GM18517 (cell line): Measurements from ENCODE around the gene TBC1D22A.

ENCODE experiments used
- ATAC-seq: cut with Tn5 transposase; IDR thresholded peaks from one replicate; pipeline ENCODE4 v1.9.1; 2021; ENCODE audit warnings: mild to moderate bottlenecking, moderate library complexity; ENCODE audit not compliant: unreplicated experiment

TBC1D22A gene

DNA sequence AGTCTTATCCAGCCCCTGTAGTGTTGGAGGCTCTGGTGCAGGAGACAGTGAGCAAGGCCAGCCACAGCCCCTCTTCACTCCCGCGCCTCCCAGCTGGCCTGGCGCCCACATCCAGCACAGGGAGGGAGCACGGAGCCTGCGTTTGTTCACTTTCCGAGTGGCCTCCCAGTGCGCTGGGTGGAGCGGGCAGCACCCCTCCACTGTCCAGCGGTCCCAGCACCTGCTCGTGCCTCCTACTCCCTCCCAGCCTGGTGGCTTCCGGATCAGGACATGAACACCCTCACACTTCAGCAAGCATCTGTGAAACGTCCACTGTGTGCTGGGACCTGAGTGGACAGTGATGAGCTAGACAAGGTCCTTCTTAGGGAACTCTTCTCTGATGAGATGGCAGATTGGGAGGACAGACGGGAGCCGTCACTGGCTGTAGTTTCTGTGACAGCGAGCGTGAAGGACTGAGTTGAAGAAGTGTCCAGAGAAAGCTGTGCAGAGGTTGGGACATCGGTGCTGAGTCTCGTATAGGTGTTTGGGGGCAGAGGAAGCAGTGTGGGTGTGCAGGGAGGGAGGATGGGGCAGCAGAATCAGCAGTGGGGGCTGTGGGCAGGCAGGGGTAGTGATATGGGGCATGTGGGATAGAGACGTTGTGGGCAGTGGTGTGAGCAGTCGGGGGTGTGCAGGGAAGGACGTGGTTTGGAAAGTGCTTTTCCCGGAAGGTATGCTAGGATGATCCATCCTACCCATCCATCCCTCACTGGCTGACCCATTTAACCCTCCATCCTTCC lies 256.8 kb downstream of the TBC1D22A start:
- no peak for ATAC-seq

DNA sequence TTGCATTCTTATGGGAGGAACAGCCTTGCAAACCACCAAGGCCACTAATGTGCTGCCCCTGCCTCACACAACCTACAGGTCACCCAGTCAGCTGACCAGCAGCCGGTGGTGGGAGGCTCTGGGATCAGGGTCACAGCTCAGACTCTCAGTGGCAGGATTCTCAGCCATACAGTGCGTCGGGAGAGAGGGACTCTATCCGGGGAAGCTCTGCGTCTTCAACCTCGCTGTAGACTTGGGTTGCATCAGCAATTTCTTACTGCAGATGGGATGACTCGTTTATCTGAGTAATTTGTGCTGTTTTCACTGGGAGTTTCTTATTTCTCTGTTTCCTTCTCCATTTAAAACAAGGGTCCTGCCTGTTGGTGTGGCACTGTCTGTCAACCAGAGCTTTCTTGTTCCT lies 257.7 kb downstream of the TBC1D22A start:
- ATAC-seq: no peak

DNA sequence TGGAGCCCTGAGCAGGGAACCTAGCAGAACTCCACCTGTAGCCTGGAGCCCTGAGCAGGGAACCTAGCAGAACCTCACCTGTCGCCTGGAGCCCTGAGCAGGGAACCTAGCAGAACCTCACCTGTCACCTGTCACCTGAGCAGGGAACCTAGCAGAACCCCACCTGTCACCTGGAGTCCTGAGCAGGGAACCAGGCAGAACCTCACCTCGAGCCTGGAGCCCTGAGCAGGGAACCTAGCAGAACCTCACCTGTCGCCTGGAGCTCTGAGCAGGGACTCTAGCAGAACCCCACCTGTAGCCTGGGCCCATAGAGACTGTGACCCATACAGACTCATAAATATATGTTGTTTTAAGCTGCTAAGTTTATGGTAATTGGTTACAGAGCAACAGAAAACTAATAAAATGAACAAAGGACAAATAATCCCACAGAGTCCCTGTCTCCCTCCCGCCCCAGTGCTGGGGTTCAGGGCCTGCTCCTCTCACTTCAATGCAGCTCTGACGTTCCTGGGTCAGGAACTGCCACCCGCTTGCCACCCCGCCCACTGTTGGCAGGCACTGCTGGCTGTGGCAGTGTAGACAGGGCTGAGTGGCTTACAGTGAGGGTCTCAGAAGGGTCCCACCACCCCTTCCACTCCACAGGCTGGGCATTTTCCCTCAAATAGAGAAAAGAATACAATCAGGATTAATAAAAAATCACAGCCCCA lies 259.1 kb downstream of the TBC1D22A start:
- ATAC-seq: no peak

DNA sequence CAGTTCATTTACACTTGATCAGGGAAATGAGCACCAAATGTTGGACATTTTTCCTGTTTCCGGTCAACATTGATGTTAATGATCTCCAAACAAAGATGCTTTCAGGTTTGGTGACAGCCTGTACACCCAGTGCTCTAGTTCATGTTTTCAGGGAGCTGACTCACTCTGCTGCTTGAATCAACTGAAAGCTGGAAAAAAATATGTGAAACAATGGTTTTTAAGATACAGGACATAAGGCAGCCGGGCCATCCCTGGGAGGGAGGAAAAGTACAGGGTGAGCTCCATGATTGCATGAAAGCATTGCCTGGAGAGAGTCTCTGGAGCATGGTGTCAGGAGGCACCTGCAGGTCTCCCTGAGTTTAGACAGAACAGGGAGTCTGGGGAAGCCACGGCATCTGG lies 259.6 kb downstream of the TBC1D22A start:
- ATAC-seq: no peak

DNA sequence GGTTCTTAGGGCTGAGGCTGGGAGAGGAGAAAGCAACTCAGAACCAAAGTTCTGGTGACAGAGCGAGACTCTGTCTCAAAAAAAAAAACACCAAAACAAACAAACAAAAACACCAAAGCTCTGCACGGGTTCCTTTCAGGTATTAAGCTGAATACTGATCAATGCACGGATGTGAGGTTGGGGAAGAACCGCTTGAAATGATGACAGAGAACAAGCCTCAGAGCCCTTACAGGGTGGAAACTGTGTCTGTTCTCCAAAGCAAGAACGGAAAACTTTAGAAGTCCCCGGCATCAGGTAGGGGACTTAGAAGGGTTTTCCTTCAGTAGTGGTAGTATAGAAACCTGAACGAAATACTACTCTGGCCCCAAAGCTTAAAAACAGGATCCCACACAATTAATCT lies 260.0 kb downstream of the TBC1D22A start:
- ATAC-seq: no peak

DNA sequence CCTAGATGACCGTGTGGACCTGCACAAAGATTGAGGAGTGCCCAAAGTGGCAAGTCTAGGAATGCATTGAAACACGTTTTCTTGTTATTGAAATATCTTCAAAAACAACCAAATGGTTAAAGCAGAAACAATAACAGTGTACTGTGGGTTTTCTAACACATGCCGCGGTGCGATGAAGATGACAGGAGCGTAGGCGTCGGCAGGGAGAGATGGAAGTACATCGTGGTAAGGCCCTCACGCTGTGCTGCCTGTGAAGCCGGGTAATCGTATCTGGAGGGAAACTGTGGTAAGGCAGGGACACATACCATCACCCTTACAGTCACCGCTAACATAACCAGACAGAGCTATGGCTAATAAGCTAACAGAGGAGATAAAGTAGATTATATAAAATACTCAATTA lies 261.4 kb downstream of the TBC1D22A start:
- ATAC-seq: no peak

DNA sequence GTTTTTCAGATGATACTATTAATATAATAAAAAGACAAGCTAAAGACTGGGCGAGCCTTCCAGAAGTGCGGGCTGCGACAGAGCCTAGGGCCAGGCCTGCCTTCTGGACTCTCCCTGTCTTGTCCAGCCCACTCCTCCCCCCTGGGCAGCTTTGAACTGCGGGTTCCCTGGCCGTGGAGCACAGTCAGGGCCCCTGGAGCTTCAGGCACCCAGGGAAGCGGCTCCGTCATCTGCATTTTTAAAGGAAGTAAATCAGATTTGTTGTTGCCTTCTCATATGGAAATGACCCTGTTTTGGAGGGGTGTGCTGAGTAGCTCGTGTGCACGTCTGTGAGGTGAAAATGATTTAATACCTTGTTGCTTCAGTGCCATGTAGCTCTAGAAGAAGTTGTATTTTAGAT lies 265.3 kb downstream of the TBC1D22A start:
- no peak for ATAC-seq

DNA sequence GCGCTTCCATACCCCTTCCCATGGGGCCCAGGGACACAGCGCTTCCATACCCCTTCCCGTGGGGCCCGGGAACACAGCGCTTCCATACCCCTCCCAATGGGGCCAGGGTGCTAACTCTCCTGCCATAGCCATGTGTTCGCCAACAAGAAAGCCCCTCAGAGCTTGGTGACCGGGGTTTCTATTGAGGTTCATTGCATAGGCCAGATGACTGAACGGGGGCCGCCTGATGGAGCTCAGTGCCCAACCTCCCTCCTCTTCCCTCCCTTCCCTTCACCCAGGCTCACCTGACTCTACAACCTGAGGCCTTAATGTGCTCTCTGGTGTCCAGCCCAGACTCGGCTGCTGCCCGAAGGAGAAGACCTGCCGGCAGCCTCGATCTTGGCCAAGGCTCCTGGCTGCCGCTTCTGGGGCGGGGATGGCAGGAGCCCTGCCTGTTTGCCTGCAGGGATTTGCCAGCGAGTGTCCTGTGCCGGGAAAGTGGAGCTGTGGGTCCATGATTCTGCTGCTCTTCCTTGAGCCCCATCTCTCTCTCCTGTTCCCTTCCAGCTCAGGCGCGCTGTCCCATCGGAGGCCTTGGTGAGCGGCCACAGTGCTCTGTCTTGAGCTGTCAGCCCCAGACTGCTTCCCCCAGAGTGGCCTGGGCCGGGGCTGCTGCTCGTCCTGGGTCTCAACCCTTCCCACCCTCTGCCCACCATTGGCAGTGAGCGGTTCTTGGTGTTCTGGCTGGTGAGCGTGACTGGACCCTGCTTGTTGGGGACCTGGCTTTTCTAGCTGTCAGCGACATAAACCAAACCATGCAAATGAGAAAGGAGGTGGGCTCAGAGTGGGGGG lies 267.0 kb downstream of the TBC1D22A start:
- no peak for ATAC-seq

DNA sequence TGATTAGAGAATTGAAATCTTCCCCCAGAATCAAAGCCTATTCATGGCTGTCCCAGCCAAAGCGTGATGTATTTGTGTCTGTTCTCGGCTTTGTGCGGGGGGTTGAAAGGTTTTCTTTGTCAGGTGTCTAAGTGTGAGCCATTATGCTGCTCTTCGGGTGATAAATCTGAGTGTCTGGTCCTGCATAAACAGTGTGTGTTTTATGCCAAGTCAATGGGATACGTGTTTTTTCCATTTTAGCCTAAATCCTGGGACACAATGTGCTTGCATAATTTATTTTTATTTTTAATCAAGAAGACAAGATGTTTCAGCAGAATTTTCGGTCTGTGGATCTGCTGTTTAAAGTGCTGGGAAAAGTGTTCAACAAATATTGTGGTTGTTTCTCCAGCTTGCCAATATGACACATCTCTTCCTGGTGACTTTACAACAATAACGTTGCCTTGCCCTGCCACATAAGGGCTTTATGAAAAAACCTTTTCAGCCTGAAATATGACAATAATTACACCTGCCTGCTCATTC lies 267.8 kb downstream of the TBC1D22A start:
- no peak for ATAC-seq

DNA sequence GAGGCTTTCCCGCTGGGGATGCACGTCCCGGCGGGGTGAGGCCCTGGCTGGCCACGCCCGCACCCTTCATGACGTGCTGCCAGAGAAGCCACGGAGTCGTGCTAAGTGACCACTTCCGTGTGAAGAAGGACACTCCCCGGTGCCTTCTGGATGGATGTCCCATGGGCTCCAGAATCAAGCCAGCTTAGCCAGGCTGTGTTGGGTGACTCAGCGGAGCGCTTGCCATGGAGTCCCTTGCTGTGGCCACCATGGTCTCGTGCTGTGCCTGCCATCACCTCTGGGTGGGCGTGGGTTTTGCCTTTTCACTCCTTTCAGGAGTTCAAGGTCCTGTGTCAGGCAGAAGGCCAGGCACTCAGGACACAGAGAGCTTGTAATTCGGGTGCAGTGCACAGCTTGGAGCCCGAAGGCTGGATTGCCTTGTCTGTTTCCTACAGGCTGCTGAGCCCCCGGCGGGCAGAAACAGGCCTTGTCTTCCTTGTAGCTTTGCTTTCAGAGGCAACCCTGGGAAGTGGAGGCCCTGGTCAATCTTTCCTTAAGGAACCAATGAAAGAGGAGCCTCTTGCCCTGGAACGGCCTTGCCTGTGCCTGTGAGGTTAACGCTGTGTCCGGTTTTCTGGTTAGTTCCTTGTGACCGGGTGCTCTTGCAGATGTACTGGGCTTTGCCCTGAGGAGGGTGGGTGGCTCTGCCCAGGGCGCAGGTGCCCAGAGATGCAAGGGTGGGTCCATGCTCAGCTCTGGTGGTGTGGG lies 268.6 kb downstream of the TBC1D22A start:
- no peak for ATAC-seq

DNA sequence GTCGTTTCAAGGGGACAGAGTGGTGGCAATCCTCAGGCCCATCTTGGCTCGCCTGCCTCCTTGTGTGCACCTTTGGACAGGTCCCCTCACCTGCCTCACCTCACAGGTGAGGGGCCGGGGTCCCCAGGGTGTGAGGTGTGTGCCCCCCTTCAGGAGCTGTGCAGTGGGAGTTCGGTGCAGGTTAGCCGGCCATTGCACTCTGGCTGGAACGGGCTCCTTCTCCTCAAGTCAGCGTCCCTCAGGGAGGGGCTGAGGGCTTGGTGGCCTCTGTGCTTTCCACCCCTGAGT lies 269.1 kb downstream of the TBC1D22A start:
- ATAC-seq: no peak

DNA sequence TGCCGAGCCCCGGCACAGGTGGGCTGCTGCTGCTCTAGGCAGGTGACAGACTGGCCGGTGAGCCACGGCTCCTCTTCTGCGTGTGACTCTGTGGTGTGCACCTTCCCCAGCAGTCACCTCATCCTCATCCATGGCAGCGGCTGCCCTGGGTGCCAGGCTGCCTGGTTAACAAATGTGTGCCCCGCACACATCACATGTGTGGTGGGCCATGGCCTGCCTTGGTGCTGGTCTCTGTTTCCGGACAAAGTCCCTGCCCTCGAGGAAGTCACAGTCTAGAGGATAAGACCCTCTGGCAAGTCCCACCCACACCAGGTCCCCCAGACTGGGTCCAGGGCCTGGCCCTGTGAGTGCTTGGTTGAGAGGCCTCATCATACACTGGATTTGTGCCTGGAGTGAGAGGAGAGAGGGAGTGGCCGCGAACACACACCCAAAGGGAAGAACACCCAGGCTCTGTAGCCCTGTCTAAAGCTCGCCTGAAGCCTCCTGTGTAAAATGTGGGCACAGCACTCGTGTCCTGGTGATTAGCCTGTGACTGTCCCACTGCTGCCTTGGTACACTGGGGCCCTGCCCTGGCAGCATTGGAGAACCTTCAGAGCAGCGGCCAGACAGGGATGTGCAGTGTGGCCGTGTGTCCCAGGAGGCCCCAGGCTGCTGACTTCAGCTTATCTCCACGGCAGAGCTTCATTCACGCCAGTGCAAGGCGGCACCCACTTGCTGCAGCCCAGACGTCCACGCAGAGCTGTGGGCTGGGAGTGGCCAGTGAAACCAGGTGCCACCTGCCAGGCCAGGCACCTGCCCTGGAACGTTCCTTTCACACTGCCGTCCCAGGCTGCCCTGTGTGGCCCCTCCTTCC lies 269.9 kb downstream of the TBC1D22A start:
- no peak for ATAC-seq

DNA sequence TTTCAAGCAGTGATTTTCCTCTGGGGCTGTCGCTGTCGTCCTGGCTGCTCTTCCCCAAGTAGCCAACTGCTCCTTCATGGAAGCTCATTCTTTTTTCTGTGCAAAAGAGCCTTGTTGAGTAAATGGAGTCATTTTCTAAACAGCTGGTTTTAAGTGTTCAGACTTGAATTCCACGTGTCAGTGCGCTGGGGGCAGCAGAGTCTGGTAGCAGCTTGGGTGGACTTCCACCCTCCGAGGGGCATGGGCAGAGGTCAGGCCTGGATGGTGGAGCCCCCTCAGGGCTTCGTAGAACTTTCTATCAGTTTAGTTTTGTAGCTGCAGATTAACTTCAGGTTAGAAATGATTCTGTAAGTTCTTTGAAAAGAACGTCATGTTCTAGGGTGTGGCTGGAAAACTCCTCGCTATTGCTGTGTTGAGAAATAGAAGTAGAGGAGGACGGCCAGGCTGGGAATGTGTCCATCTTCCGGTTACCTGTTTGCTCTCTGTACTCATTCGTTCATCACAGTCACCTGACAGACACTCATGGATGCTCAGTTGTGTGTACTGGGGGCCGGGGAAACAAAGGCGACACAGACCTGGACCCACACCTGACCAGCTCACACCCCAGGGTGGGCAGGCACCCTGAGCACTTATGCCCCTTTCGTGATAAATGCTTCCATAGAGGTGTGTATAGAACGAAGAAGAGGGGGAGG lies 270.7 kb downstream of the TBC1D22A start:
- no peak for ATAC-seq

DNA sequence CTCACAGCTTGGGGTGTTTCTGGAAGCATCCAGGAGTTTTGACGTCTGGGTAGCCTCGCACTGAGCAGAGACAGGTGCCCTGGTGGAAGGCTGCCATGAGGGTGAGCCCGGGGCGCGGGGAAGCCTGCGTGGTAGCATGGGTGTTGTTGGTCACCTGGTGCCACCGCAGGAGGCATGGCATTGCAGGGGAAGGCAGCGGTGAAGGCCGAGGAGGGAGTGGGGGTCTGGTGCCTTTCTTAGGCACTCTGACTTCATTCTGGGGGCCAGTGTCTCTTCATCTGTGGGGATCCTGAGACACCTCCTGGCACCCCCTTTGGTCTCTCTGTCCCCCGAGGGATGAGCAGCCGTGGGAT lies 271.2 kb downstream of the TBC1D22A start:
- ATAC-seq: no peak

DNA sequence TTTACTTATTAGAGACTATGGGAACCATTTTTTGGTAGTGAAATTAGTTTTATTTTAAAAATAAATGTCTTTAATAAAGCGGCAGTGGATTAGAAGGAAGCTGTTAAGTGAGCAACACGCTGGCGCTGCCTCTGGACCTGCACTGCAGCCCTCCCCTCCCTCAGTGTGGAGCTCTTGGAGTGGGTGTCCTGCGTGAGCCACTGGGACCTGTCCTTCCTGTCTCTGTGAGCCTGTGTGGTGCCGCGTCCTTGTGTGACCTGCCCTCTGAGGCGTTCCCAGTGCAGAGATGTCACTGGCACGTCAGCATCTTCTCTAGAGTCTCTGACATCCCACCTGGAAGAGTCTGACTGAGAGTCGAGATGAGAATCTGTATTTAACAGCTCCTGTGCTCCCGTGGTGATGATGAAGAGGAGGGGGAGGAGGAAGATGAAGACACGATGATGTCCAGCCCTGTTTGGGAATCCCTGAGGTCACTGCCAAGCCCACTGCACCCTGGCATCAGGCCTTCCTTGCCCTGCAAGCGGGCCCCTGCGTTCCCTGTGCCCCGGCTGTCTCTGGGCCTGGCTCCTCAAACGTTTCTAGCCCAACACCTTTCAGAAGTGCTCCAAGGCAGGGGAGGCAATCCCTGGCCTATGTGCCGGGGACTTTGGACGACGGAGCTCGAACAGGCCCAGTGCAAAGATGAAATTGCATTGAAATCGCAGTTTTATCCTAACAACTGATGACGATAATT lies 271.8 kb downstream of the TBC1D22A start:
- ATAC-seq: no peak

DNA sequence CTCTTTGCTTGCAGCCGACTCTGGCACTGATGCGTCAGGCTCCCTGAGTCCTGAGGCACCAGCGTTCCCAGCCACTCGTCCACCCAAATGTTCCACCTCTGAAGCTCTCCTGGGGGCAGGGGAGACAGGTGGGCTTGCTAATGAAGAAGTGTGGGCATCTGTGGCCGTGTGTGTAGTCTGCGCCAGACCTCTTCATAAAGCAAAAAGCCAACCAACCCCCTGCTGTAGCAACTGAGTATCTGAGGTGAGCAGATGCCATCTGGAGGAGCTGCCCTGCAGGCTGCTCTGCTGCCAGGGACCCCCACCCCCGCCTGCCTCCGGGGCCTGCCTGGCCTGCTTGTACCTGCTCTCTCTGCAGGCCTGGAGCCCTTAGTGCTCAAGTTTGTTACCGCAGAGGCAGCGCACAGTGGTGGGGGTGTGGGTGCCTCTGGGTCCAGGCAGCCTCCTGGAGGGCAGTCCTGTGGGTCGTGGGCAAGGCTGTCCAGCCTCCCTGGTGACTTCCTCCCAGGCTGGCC lies 272.5 kb downstream of the TBC1D22A start:
- ATAC-seq: no peak

DNA sequence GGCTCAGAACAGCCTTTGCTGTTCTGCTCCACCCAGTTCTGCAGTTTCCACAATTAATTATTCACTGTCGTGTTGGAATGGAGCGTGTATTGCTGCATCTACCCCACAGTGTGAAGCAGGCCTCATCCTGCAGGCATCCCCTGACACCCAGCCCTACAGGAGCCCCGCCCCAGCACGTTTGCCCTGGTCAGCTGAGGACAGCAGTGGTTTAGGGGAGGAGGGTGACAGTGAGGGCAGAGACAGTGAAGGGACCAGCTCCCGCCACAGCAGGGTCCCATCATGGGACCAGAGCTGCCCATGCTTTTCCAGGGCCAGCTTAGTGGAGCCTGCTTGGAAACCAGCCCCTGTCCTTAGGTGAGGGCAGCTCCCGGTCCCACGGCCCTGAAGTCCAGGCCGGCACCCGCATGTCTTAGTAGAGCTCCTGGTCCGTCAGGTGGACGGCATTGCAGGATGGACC lies 273.0 kb downstream of the TBC1D22A start:
- ATAC-seq: no peak

DNA sequence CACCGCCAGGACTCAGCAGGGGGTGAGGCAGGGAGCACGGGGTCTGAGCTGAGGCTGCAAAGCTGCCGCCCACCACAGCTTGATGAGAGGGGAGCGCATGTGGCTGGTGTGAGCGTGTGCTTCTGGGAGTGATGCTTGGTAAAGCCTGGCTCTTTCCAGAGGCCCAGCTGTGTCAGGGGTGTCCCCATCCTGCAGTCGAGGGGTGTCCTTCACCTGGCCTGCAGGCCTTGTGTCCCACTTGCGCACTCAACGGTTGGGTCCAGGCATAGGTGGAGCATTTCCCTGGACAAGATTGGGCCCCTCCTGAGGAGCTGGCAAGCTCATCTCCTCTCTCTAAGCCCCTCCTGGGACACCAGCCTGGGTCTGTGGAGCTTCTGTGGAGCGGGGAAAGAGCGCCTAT lies 273.9 kb downstream of the TBC1D22A start:
- ATAC-seq: no peak
